Ishikawa (cell line): ENCODE results near the gene NFIB.

Source experiments
- CEBPB ChIP-seq: IDR thresholded peaks from 2 replicates; pipeline ENCODE4 v1.6.1; 2012
- EGR1 ChIP-seq: IDR thresholded peaks from 2 replicates; pipeline ENCODE4 v1.6.1; 2012
- EP300 ChIP-seq: IDR thresholded peaks from 2 replicates; pipeline ENCODE4 v1.6.1; 2012; ENCODE audit warnings: borderline replicate concordance
- TAF1 ChIP-seq: IDR thresholded peaks from 2 replicates; pipeline ENCODE4 v1.6.1; 2012; ENCODE audit warnings: low read depth, mild to moderate bottlenecking
- TEAD4 ChIP-seq: IDR thresholded peaks from 2 replicates; pipeline ENCODE4 v1.6.1; 2012
- TF ChIP-seq, protein P1 (sequence below): IDR thresholded peaks from 2 replicates; pipeline ENCODE4 v1.6.1; 2012
- TF ChIP-seq, protein P2 (sequence below): IDR thresholded peaks from 2 replicates; pipeline ENCODE4 v1.6.1; 2012; ENCODE audit warnings: low read depth, mild to moderate bottlenecking

DNA sequence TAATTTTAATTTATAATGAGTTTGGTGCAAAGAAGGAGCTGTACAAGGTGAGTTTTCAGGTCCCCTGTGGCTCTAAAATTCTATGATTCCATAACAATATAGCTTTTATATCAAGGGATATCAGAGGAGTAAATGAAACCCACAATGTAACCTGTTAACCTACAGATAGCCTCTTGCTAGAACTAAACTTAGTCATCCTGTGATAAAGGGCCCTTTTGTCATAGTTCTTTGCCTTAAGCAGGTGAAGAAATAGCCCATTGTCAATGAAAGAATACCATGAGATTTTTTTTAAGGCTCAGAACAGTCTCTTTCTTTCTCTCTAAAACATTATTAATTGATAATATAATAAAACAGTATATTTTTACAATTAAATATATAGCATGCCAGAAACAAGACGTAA, 127.8 kb downstream of the NFIB start:
- TF ChIP-seq EGR1 (no peak), TEAD4 (no peak), EP300 (no peak), TAF1 (no peak), CEBPB (no peak)
- TF ChIP-seq, protein P1, sequence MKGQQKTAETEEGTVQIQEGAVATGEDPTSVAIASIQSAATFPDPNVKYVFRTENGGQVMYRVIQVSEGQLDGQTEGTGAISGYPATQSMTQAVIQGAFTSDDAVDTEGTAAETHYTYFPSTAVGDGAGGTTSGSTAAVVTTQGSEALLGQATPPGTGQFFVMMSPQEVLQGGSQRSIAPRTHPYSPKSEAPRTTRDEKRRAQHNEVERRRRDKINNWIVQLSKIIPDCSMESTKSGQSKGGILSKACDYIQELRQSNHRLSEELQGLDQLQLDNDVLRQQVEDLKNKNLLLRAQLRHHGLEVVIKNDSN = no peak
- TF ChIP-seq, protein P2, sequence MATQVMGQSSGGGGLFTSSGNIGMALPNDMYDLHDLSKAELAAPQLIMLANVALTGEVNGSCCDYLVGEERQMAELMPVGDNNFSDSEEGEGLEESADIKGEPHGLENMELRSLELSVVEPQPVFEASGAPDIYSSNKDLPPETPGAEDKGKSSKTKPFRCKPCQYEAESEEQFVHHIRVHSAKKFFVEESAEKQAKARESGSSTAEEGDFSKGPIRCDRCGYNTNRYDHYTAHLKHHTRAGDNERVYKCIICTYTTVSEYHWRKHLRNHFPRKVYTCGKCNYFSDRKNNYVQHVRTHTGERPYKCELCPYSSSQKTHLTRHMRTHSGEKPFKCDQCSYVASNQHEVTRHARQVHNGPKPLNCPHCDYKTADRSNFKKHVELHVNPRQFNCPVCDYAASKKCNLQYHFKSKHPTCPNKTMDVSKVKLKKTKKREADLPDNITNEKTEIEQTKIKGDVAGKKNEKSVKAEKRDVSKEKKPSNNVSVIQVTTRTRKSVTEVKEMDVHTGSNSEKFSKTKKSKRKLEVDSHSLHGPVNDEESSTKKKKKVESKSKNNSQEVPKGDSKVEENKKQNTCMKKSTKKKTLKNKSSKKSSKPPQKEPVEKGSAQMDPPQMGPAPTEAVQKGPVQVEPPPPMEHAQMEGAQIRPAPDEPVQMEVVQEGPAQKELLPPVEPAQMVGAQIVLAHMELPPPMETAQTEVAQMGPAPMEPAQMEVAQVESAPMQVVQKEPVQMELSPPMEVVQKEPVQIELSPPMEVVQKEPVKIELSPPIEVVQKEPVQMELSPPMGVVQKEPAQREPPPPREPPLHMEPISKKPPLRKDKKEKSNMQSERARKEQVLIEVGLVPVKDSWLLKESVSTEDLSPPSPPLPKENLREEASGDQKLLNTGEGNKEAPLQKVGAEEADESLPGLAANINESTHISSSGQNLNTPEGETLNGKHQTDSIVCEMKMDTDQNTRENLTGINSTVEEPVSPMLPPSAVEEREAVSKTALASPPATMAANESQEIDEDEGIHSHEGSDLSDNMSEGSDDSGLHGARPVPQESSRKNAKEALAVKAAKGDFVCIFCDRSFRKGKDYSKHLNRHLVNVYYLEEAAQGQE = no peak
